HepG2 (cell line): ENCODE data around the gene RPP25L. TPM values are rescaled to one million over a fixed set of nuclear protein-coding genes. Genes with fewer than 3 reads are reported as not detected.

Experiments
- GFI1 ChIP-seq: sonication (generic); formaldehyde crosslinking; IDR thresholded peaks from 2 replicates; pipeline ENCODE4 v1.5.0; 2020; ENCODE audit warnings: missing genetic modification reagents, mild to moderate bottlenecking, borderline replicate concordance
- NFIC ChIP-seq: IDR thresholded peaks from 2 replicates; pipeline ENCODE4 v1.6.1; 2012; ENCODE audit warnings: mild to moderate bottlenecking, low read length, inconsistent platforms
- SMAD9 ChIP-seq: sonication (generic); formaldehyde crosslinking; IDR thresholded peaks from 2 replicates; pipeline ENCODE4 v1.5.1; 2020; ENCODE audit warnings: mild to moderate bottlenecking, missing genetic modification reagents
- TCF7L2 ChIP-seq: IDR thresholded peaks from 2 replicates; pipeline ENCODE4 v1.6.1; 2011; ENCODE audit warnings: mild to moderate bottlenecking, low read depth, low read length, moderate library complexity
- ZFP90 ChIP-seq: sonication (generic); formaldehyde crosslinking; IDR thresholded peaks from 2 replicates; pipeline ENCODE4 v1.8.0; 2022; ENCODE audit warnings: missing genetic modification reagents, mild to moderate bottlenecking, inconsistent platforms, borderline replicate concordance
- ZFY ChIP-seq: sonication (generic); formaldehyde crosslinking; IDR thresholded peaks from 2 replicates; pipeline ENCODE4 v1.4.0; 2020; ENCODE audit warnings: missing genetic modification reagents
- ZNF124 ChIP-seq: sonication (generic); formaldehyde crosslinking; IDR thresholded peaks from 2 replicates; pipeline ENCODE4 v1.4.0; 2020; ENCODE audit warnings: missing genetic modification reagents
- ZNF383 ChIP-seq: sonication (generic); formaldehyde crosslinking; IDR thresholded peaks from 2 replicates; pipeline ENCODE4 v1.4.0; 2020; ENCODE audit warnings: missing genetic modification reagents, mild to moderate bottlenecking, borderline replicate concordance
- ZNF549 ChIP-seq: sonication (generic); formaldehyde crosslinking; IDR thresholded peaks from 2 replicates; pipeline ENCODE4 v1.5.0; 2020; ENCODE audit warnings: missing genetic modification reagents
- ZNF550 ChIP-seq: sonication (generic); formaldehyde crosslinking; IDR thresholded peaks from 2 replicates; pipeline ENCODE4 v1.4.0; 2020; ENCODE audit warnings: mild to moderate bottlenecking, missing genetic modification reagents, borderline replicate concordance
- ZNF619 ChIP-seq: sonication (generic); formaldehyde crosslinking; IDR thresholded peaks from 2 replicates; pipeline ENCODE4 v1.4.0; 2020; ENCODE audit warnings: mild to moderate bottlenecking, missing genetic modification reagents
- polyA plus RNA-seq, 8 experiments: library from polyadenylated mRNA; depleted of rRNA in 3 of 8; stranded (reverse) in 7 of 8; unstranded in 1 of 8; fragments of >200 nt; fragmentation: Illumina TruSeq in 4 of 8; extraction: Trizol in 4 of 8; gene quantifications; 2 replicates each; pipeline versions ENCODE4 v1.2.1 to v1.2.3, GENCODE V29; 2011 to 2016; ENCODE audit warnings: low read depth in 4 of 8, missing spikeins in 1 of 8, mixed read lengths in 1 of 8; ENCODE audit not compliant: insufficient read depth in 1 of 8
- total RNA-seq, 5 experiments: library from RNA; depleted of rRNA; stranded (reverse); fragments of >200 nt; fragmentation: Illumina TruSeq; extraction: Trizol; gene quantifications; 2 replicates each; pipeline ENCODE4 v1.2.3, GENCODE V29; 2016; ENCODE audit warnings: low read depth in 1 of 5
- TF ChIP-seq, protein P1 (sequence below): sonication (generic); formaldehyde crosslinking; IDR thresholded peaks from 2 replicates; pipeline ENCODE4 v1.8.0; 2022; ENCODE audit warnings: low read depth, missing genetic modification reagents
- TF ChIP-seq, protein P2 (sequence below): sonication (generic); formaldehyde crosslinking; IDR thresholded peaks from 2 replicates; pipeline ENCODE4 v1.8.1; 2022; ENCODE audit warnings: mild to moderate bottlenecking, missing genetic modification reagents
- TF ChIP-seq, protein P3 (sequence below): sonication (generic); formaldehyde crosslinking; IDR thresholded peaks from 2 replicates; pipeline ENCODE4; 2020; ENCODE audit warnings: missing genetic modification reagents, mild to moderate bottlenecking, borderline replicate concordance
- TF ChIP-seq, protein P4 (sequence below), 2 experiments: sonication (generic) in 1 of 2; formaldehyde crosslinking in 1 of 2; IDR thresholded peaks; 2 replicates each; pipeline versions ENCODE4 v1.4.0 to v1.6.1; 2016 to 2020; ENCODE audit warnings: borderline replicate concordance in 1 of 2, low read depth in 1 of 2, mild to moderate bottlenecking in 1 of 2, missing genetic modification reagents in 1 of 2
- TF ChIP-seq, protein P5 (sequence below): sonication (generic); formaldehyde crosslinking; IDR thresholded peaks from 2 replicates; pipeline ENCODE4 v1.5.1; 2020; ENCODE audit warnings: mild to moderate bottlenecking, missing genetic modification reagents, borderline replicate concordance

Gene RPP25L
- total and polyA plus RNA-seq, 2 of the 13 experiments (the other 11 are each of a cell fraction or from before 2014, with no cell fraction given) = 24.5 to 27.3 TPM

DNA sequence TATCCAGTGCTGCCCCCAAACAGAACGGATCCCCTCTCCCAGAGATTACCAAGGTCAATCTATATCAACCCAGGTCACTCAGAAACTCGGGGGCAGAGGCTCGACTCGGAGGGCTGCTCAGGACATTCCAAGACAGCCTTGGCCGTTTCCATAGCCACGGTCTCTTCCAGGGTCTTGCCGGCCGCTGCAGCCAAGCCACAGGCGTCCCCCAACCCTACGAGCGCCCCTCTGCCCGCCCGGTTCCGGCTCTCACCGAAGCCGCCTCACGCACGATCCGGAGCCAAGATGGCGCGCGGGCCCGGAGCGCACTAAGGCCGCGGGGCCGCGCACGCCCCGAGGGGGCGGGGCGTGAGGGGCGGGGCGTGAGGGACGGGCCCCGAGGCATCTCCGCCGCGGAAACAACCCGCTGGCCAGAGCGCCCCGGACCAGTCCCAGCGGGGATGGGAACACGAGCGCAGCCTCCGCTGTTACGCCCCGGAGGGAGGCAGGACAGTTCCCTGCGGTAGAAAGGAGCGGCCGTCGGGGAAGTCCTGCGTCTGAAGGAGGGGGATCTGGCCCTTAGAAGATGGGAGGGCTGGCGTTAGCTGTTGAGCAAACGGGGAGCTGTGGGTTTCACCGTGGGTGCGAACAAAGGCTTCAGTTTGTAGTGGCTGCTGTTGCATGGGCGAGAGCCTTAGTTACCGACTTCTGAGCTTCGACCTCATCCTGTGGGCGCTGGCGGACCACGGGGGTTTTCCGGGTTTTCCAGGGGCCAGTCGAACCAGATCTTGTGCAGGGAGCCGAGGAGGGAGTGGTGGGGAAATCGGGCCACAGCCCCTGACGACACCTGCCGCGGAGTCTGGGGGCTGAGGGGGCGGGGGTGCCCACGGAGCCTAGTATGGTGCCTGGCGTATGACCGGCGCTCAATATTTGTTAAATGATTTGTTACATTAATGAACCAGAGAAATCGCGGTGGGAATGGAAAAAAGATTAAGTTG lies at the start of gene RPP25L (continued):
- TF ChIP-seq, protein P1, sequence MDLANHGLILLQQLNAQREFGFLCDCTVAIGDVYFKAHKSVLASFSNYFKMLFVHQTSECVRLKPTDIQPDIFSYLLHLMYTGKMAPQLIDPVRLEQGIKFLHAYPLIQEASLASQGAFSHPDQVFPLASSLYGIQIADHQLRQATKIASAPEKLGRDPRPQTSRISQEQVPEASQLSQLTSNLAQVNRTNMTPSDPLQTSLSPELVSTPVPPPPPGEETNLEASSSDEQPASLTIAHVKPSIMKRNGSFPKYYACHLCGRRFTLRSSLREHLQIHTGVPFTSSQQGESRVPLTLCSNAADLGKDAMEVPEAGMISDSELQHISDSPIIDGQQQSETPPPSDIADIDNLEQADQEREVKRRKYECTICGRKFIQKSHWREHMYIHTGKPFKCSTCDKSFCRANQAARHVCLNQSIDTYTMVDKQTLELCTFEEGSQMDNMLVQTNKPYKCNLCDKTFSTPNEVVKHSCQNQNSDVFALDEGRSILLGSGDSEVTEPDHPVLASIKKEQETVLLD = no peak
- TF ChIP-seq ZNF549 (CRISPR knock-in tag) (no peak), ZNF383 (no peak), TCF7L2 (no peak), ZFY (peak; percentile 80), ZNF124 (CRISPR knock-in tag) (no peak), NFIC (no peak), GFI1 (CRISPR knock-in tag) (no peak), SMAD9 (CRISPR knock-in tag) (no peak), ZNF619 (no peak), ZFP90 (CRISPR knock-in tag) (no peak), ZNF550 (no peak)
- TF ChIP-seq, protein P2, sequence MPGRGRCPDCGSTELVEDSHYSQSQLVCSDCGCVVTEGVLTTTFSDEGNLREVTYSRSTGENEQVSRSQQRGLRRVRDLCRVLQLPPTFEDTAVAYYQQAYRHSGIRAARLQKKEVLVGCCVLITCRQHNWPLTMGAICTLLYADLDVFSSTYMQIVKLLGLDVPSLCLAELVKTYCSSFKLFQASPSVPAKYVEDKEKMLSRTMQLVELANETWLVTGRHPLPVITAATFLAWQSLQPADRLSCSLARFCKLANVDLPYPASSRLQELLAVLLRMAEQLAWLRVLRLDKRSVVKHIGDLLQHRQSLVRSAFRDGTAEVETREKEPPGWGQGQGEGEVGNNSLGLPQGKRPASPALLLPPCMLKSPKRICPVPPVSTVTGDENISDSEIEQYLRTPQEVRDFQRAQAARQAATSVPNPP = no peak
- TF ChIP-seq, protein P3, sequence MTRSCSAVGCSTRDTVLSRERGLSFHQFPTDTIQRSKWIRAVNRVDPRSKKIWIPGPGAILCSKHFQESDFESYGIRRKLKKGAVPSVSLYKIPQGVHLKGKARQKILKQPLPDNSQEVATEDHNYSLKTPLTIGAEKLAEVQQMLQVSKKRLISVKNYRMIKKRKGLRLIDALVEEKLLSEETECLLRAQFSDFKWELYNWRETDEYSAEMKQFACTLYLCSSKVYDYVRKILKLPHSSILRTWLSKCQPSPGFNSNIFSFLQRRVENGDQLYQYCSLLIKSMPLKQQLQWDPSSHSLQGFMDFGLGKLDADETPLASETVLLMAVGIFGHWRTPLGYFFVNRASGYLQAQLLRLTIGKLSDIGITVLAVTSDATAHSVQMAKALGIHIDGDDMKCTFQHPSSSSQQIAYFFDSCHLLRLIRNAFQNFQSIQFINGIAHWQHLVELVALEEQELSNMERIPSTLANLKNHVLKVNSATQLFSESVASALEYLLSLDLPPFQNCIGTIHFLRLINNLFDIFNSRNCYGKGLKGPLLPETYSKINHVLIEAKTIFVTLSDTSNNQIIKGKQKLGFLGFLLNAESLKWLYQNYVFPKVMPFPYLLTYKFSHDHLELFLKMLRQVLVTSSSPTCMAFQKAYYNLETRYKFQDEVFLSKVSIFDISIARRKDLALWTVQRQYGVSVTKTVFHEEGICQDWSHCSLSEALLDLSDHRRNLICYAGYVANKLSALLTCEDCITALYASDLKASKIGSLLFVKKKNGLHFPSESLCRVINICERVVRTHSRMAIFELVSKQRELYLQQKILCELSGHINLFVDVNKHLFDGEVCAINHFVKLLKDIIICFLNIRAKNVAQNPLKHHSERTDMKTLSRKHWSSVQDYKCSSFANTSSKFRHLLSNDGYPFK = 0 out of 2 replicates have a peak, but pooled peaks have one; percentile 52
- TF ChIP-seq, protein P4, sequence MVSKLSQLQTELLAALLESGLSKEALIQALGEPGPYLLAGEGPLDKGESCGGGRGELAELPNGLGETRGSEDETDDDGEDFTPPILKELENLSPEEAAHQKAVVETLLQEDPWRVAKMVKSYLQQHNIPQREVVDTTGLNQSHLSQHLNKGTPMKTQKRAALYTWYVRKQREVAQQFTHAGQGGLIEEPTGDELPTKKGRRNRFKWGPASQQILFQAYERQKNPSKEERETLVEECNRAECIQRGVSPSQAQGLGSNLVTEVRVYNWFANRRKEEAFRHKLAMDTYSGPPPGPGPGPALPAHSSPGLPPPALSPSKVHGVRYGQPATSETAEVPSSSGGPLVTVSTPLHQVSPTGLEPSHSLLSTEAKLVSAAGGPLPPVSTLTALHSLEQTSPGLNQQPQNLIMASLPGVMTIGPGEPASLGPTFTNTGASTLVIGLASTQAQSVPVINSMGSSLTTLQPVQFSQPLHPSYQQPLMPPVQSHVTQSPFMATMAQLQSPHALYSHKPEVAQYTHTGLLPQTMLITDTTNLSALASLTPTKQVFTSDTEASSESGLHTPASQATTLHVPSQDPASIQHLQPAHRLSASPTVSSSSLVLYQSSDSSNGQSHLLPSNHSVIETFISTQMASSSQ (IDR thresholded peaks at IDR 0.05; ENCODE audit: low read depth) = no peak
- TF ChIP-seq, protein P4 (CRISPR knock-in tag; IDR thresholded peaks at IDR 0.05; ENCODE audit: borderline replicate concordance) = peak; percentile 62
- TF ChIP-seq, protein P5, sequence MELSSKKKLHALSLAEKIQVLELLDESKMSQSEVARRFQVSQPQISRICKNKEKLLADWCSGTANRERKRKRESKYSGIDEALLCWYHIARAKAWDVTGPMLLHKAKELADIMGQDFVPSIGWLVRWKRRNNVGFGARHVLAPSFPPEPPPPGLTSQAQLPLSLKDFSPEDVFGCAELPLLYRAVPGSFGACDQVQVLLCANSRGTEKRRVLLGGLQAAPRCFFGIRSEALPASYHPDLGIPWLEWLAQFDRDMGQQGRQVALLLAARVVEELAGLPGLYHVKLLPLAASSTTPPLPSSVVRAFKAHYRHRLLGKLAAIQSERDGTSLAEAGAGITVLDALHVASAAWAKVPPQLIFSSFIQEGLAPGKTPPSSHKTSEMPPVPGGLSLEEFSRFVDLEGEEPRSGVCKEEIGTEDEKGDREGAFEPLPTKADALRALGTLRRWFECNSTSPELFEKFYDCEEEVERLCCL (CRISPR knock-in tag) = no peak
